HFF-Myc (cell line): Measurements from ENCODE around the gene GRIA4.
"Not testable (repeated sequence)": the region's sequence is repeated elsewhere in the genome, so short reads cannot be mapped to it uniquely, and the experiment has no call there.

Experiments
- DNase-seq: peaks from one replicate; pipeline ENCODE4 v3.0.0-alpha.2; 2011; ENCODE audit warnings: low read depth; ENCODE audit errors: extremely low read depth
- H3K4me3 ChIP-seq: replicated peaks from 2 replicates; pipeline ENCODE4 v1.5.1; 2011; ENCODE audit warnings: low read depth, mild to moderate bottlenecking, control low read depth, low read length
- CTCF ChIP-seq: IDR thresholded peaks from 2 replicates; pipeline ENCODE4 v1.5.1; 2012; ENCODE audit warnings: mild to moderate bottlenecking, low read depth, low read length, control low read depth; ENCODE audit errors: missing control alignments

The GRIA4 gene

GRCh38 chr11:105878510-105878909 lies 268.6 kb downstream of the GRIA4 start:
- no peak for DNase-seq
- H3K4me3 ChIP-seq, result no peak overlapping the region
- no peak for TF ChIP-seq CTCF

GRCh38 chr11:105878927-105879326 lies 269.1 kb downstream of the GRIA4 start:
- H3K4me3 ChIP-seq, DNase-seq: not testable (repeated sequence)

GRCh38 chr11:105881027-105881426 lies 271.2 kb downstream of the GRIA4 start:
- TF ChIP-seq CTCF, result no peak
- no peak overlapping the region for H3K4me3 ChIP-seq
- DNase-seq, result no peak

GRCh38 chr11:105884436-105884835 lies 274.6 kb downstream of the GRIA4 start:
- DNase-seq, result no peak
- no peak for TF ChIP-seq CTCF
- no peak overlapping the region for H3K4me3 ChIP-seq

- TF ChIP-seq CTCF, result no peak
- no peak overlapping the region for H3K4me3 ChIP-seq
- DNase-seq, result no peak
These were observed 281.8 kb downstream of the GRIA4 start for GRCh38 chr11:105891685-105892084.

- H3K4me3 ChIP-seq, result no peak overlapping the region
- no peak for DNase-seq
- TF ChIP-seq CTCF, result no peak
These were observed 287.3 kb downstream of the GRIA4 start for GRCh38 chr11:105897161-105897560.

GRCh38 chr11:105899772-105900171 lies 289.9 kb downstream of the GRIA4 start:
- no peak for TF ChIP-seq CTCF
- no peak overlapping the region for H3K4me3 ChIP-seq
- DNase-seq, result no peak

- DNase-seq, result no peak
- no peak for TF ChIP-seq CTCF
- no peak overlapping the region for H3K4me3 ChIP-seq
These were observed 290.7 kb downstream of the GRIA4 start for GRCh38 chr11:105900515-105901035.
